HCT116 (cell line): Measurements from ENCODE around the gene CCDC66. TPM values are rescaled to one million over a fixed set of nuclear protein-coding genes. Genes with fewer than 3 reads are reported as not detected.
"Not testable (repeated sequence)": the region's sequence is repeated elsewhere in the genome, so short reads cannot be mapped to it uniquely, and the experiment has no call there.

Experiments
- ATAC-seq: fragments of 200-7000 bp; cut with Tn5 transposase; 2 replicates; pipeline ENCODE4 v1.9.1; 2020; ENCODE audit warnings: mild to moderate bottlenecking, moderate library complexity
- BruUV-seq: library from RNA; stranded (reverse); fragments of 400-500 nt; replicated peaks from 2 replicates; lab custom pipeline; 2021; lab: Mats Ljungman, UMichigan
- CTCF ChIA-PET: fragments of 300-600 bp; sonication (Branson Sonifier 250); formaldehyde crosslinking; loops from one replicate; lab custom pipeline; 2021; ENCODE audit warnings: antibody characterized with exemption; lab: Charles Lee
- POLR2A ChIA-PET: fragments of 300-600, 350-600 bp; sonication (Branson Sonifier 250); formaldehyde crosslinking; loops from one replicate; lab custom pipeline; 2021; ENCODE audit warnings: antibody characterized with exemption; lab: Charles Lee
- RAD21 ChIA-PET, 2 experiments: fragments of 300-600 bp; sonication (Branson Sonifier 250); formaldehyde crosslinking; loops; one replicate each; lab custom pipeline; 2023; ENCODE audit warnings: low total read pairs in 2 of 2; ENCODE audit not compliant: uncharacterized antibody in 2 of 2, unreplicated experiment in 2 of 2, low non-redundant PET in 1 of 2; lab: Charles Lee
- DNase-seq: peaks from one replicate; pipeline ENCODE4 v3.0.0-alpha.2; 2010; ENCODE audit warnings: low read depth, low spot score
- H2AFZ ChIP-seq: fragments of 200-600 bp; shearing (Covaris generic), sonication (generic); 2 replicates; pipeline ENCODE4 v1.6.1; 2017; ENCODE audit warnings: low read depth, mixed run types, mixed read lengths, antibody characterized with exemption, low read length; ENCODE audit not compliant: poor library complexity, severe bottlenecking
- H3K27ac ChIP-seq: 2 replicates; pipeline ENCODE4 v1.5.1; 2012; ENCODE audit warnings: low read depth, low read length
- H3K27me3 ChIP-seq: fragments of 200-600 bp; sonication (generic); 2 replicates; pipeline ENCODE4 v1.6.1; 2016; ENCODE audit warnings: mixed run types, low read length, mixed read lengths; ENCODE audit not compliant: insufficient read depth
- H3K36me3 ChIP-seq, 2 experiments: fragments of 200-500 bp in 1 of 2; fragments of 200-600 bp in 1 of 2; sonication (Bioruptor generic) in 1 of 2; sonication (generic) in 1 of 2; 2 replicates each; pipeline versions ENCODE4 v1.5.1 to v1.6.1; 2014 to 2016; ENCODE audit warnings: low read length in 2 of 2, inconsistent platforms in 1 of 2, mixed read lengths in 1 of 2, mixed run types in 1 of 2; ENCODE audit not compliant: insufficient read depth in 2 of 2, control insufficient read depth in 1 of 2
- H3K4me1 ChIP-seq, 2 experiments: fragments of 200-600 bp in 1 of 2; sonication (generic) in 1 of 2; 2 replicates each; pipeline versions ENCODE4 v1.5.1 to v1.6.1; 2012 to 2017; ENCODE audit warnings: low read length in 2 of 2, inconsistent platforms in 1 of 2, mild to moderate bottlenecking in 1 of 2, mixed read lengths in 1 of 2, mixed run types in 1 of 2, moderate library complexity in 1 of 2; ENCODE audit not compliant: insufficient read depth in 2 of 2, control insufficient read depth in 1 of 2
- H3K4me2 ChIP-seq: fragments of 200-600 bp; sonication (generic); 2 replicates; pipeline ENCODE4 v1.6.1; 2017; ENCODE audit warnings: mixed run types, low read length, mixed read lengths
- H3K4me3 ChIP-seq, 2 experiments: fragments of 200-600 bp in 1 of 2; sonication (generic) in 1 of 2; replicated peaks in 1 of 2; 2 replicates each; pipeline ENCODE4 v1.5.1; 2011 to 2016; ENCODE audit warnings: low read length in 2 of 2, control low read depth in 1 of 2, low read depth in 1 of 2, mild to moderate bottlenecking in 1 of 2, mixed read lengths in 1 of 2, mixed run types in 1 of 2
- H3K79me2 ChIP-seq: fragments of 200-600 bp; sonication (generic); 2 replicates; pipeline ENCODE4 v1.6.1; 2017; ENCODE audit warnings: mild to moderate bottlenecking, mixed run types, low read length, moderate library complexity, mixed read lengths; ENCODE audit not compliant: insufficient read depth
- H3K9ac ChIP-seq: fragments of 200-600 bp; sonication (generic); 2 replicates; pipeline ENCODE4 v1.6.1; 2016; ENCODE audit warnings: low read length, mixed read lengths
- H3K9me2 ChIP-seq: fragments of 200-600 bp; sonication (generic), shearing (Covaris generic); 2 replicates; pipeline ENCODE4 v1.6.1; 2017; ENCODE audit warnings: mixed run types, mild to moderate bottlenecking, moderate library complexity; ENCODE audit not compliant: insufficient read depth
- H3K9me3 ChIP-seq, 2 experiments: fragments of 200-500 bp in 1 of 2; fragments of 200-600 bp in 1 of 2; sonication (Bioruptor generic) in 1 of 2; sonication (generic) in 1 of 2; 2 replicates each; pipeline ENCODE4 v1.6.1; 2014 to 2017; ENCODE audit warnings: low read length in 2 of 2, mixed read lengths in 2 of 2, inconsistent platforms in 1 of 2, low read depth in 1 of 2, mild to moderate bottlenecking in 1 of 2, mixed run types in 1 of 2, moderate library complexity in 1 of 2; ENCODE audit not compliant: control insufficient read depth in 1 of 2, insufficient read depth in 1 of 2
- H4K20me1 ChIP-seq: fragments of 200-600 bp; sonication (generic), shearing (Covaris generic); 2 replicates; pipeline ENCODE4 v1.6.1; 2017; ENCODE audit warnings: mixed run types, mild to moderate bottlenecking, moderate library complexity; ENCODE audit not compliant: insufficient read depth
- ATF3 ChIP-seq: IDR thresholded peaks from 2 replicates; pipeline ENCODE4 v1.6.1; 2012
- EGR1 ChIP-seq: IDR thresholded peaks from 2 replicates; pipeline ENCODE4 v1.6.1; 2012; ENCODE audit warnings: low read depth
- EZH2 ChIP-seq: fragments of 200-600 bp; sonication (generic); IDR thresholded peaks from 2 replicates; pipeline ENCODE4 v1.6.1; 2017; ENCODE audit warnings: antibody characterized with exemption, mixed run types
- EZH2phosphoT487 ChIP-seq: fragments of 200-600 bp; IDR thresholded peaks from 2 replicates; pipeline ENCODE4 v1.6.1; 2018; ENCODE audit warnings: antibody characterized with exemption, borderline replicate concordance
- FOSL1 ChIP-seq: IDR thresholded peaks from 2 replicates; pipeline ENCODE4 v1.6.1; 2012; ENCODE audit warnings: low read depth
- MAX ChIP-seq: IDR thresholded peaks from 2 replicates; pipeline ENCODE4 v1.6.1; 2012
- TCF7L2 ChIP-seq: IDR thresholded peaks from 2 replicates; pipeline ENCODE4 v1.7.0; 2011; ENCODE audit warnings: borderline replicate concordance, inconsistent platforms; ENCODE audit not compliant: insufficient read depth, insufficient read length; ENCODE audit errors: extremely low read depth
- ZBTB33 ChIP-seq: IDR thresholded peaks from 2 replicates; pipeline ENCODE4 v1.6.1; 2011; ENCODE audit warnings: mild to moderate bottlenecking, low read length, moderate library complexity; ENCODE audit not compliant: insufficient replicate concordance; ENCODE audit errors: extremely low read depth
- ZNF274 ChIP-seq: fragments of 200-500 bp; sonication (Bioruptor generic); IDR thresholded peaks from 2 replicates; pipeline ENCODE4 v1.6.1; 2014; ENCODE audit warnings: mild to moderate bottlenecking, low read depth, low read length, inconsistent platforms
- intact Hi-C: fragments of 100-400 bp; cut with micrococcal nuclease; formaldehyde crosslinking; loops from 2 replicates; pipeline ENCODE4 v1.10.0; 2022
- total RNA-seq: library from RNA; stranded (reverse); gene quantifications from one replicate; pipeline ENCODE4 v1.2.1, GENCODE V29; 2021; ENCODE audit not compliant: unreplicated experiment

CCDC66 gene
- total RNA-seq, 1 experiment from 2014 or later = 16.9 TPM

- H3K4me3 ChIP-seq, H3K4me2 ChIP-seq, RAD21 ChIA-PET, H3K9me3 ChIP-seq, H3K4me1 ChIP-seq, ATAC-seq, H3K9me2 ChIP-seq, CTCF ChIA-PET, intact Hi-C loops, BruUV-seq, H3K27ac ChIP-seq, H4K20me1 ChIP-seq, DNase-seq, H2AFZ ChIP-seq, H3K27me3 ChIP-seq, H3K9ac ChIP-seq: not testable (repeated sequence)
- POLR2A ChIA-PET = interaction anchor here (0.5 kb wide), 1 partner anchor 268 kb away, joined by 3 read pairs; no protein-coding TSS in a partner anchor
- Histone ChIP-seq H3K79me2 (peaks cover 12% of the 10 kb centered on the region; the same call in 1 of the 2 replicates), H3K36me3 (peaks cover 0 to 10% of the 10 kb centered on the region in 2 experiments; a peak in 1 of 4 replicates)
These were observed 51.5 kb downstream of the CCDC66 start for GRCh38 chr3:56608479-56608878.

- H3K27ac ChIP-seq = no peak overlapping the region
These were observed 53.8 kb downstream of the CCDC66 start for GRCh38 chr3:56610669-56611335.

More at GRCh38 chr3:56610669-56611335, 53.8 kb downstream of the CCDC66 start:
- Histone ChIP-seq H3K27me3 (no peaks in the 10 kb centered on the region), H3K4me3 (no peak overlapping the region), H3K9me3 (no peaks in the 10 kb centered on the region), H3K79me2 (peaks cover 12% of the 10 kb centered on the region; the same call in 1 of the 2 replicates), H4K20me1 (no peaks in the 10 kb centered on the region), H3K9ac (no peak overlapping the region), H3K4me2 (no peak overlapping the region), H3K4me1 (peaks cover 0 to 5% of the 10 kb centered on the region in 2 experiments; a peak in 1 of 4 replicates), H2AFZ (no peak overlapping the region), H3K9me2 (no peaks in the 10 kb centered on the region), H3K36me3 (peaks cover 4 to 14% of the 10 kb centered on the region in 2 experiments; a peak in 3 of 4 replicates)
- ChIA-PET CTCF (no interaction called here), RAD21 (no interaction called here), POLR2A (no interaction called here)
- no peak for TF ChIP-seq EGR1
- no peak for TF ChIP-seq FOSL1
- TF ChIP-seq MAX = no peak
- TF ChIP-seq ATF3 = no peak
- no peak for TF ChIP-seq ZNF274
- no peak for TF ChIP-seq EZH2
- TF ChIP-seq ZBTB33 = no peak
- TF ChIP-seq EZH2phosphoT487 = no peak
- no peak for TF ChIP-seq TCF7L2
- intact Hi-C loops = no loop called here
- ATAC-seq (no peak), DNase-seq (no peak)
- no TSS peak for BruUV-seq
